ENCODE results near the gene HSPG2.
"Not testable (repeated sequence)": the region's sequence is repeated elsewhere in the genome, so short reads cannot be mapped to it uniquely, and the experiment has no call there.

GRCh38 chr1:21967216-21967615 lies 30.1 kb upstream of the HSPG2 start:
- not testable (repeated sequence) for TF ChIP-seq TAF1 (IDR thresholded peaks at IDR 0.05; ENCODE audit: borderline replicate concordance, low read depth, low read length); POLR2AphosphoS5 (IDR thresholded peaks at IDR 0.05; ENCODE audit: low read depth, low read length)
